Measurements from ENCODE around the gene DENND4A.

DENND4A gene

DNA sequence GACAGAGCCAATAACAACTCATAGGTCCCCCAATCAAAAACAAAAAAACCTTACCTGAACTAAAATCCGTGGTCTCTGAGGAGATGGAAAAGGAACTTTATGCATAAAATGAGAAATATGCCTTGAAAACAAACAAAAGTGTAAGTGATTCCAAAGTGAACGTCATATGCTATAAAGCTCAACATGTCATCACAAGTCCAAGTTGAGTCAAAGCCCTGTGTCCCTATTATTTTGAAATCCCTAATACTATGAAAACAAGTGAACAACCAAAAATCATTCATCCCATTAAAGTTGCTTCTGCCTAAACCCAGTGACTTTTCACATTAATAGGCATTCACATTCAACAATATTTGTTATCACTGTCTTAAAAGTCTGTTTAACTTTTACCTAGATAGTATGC lies 59.4 kb downstream of the DENND4A start (continued):
- TF ChIP-seq, protein P1, sequence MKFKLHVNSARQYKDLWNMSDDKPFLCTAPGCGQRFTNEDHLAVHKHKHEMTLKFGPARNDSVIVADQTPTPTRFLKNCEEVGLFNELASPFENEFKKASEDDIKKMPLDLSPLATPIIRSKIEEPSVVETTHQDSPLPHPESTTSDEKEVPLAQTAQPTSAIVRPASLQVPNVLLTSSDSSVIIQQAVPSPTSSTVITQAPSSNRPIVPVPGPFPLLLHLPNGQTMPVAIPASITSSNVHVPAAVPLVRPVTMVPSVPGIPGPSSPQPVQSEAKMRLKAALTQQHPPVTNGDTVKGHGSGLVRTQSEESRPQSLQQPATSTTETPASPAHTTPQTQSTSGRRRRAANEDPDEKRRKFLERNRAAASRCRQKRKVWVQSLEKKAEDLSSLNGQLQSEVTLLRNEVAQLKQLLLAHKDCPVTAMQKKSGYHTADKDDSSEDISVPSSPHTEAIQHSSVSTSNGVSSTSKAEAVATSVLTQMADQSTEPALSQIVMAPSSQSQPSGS (tag by site-specific recombination; IDR thresholded peaks at IDR 0.05; ENCODE audit: low read depth) = no peak
- TF ChIP-seq ZNF501 (tag by site-specific recombination; IDR thresholded peaks at IDR 0.05) (no peak), ZNF157 (tag by site-specific recombination; IDR thresholded peaks at IDR 0.05) (no peak), ZNF146 (tag by site-specific recombination; IDR thresholded peaks at IDR 0.05) (no peak), GLIS2 (tag by site-specific recombination; IDR thresholded peaks at IDR 0.05) (no peak), WT1 (tag by site-specific recombination; IDR thresholded peaks at IDR 0.05) (0 out of 2 replicates have a peak, but pooled peaks have one; percentile 6), ZNF433 (tag by site-specific recombination; IDR thresholded peaks at IDR 0.05; ENCODE audit: low read depth) (no peak), ZNF324 (tag by site-specific recombination; IDR thresholded peaks at IDR 0.05) (no peak), ZFP41 (tag by site-specific recombination; IDR thresholded peaks at IDR 0.05; ENCODE audit: borderline replicate concordance) (no peak), ZNF140 (tag by site-specific recombination; IDR thresholded peaks at IDR 0.05) (no peak), KLF16 (tag by site-specific recombination; IDR thresholded peaks at IDR 0.05) (no peak), ZFP69B (tag by site-specific recombination; IDR thresholded peaks at IDR 0.05) (no peak; the same call in 1 of the 2 replicates), OSR2 (tag by site-specific recombination; IDR thresholded peaks at IDR 0.05) (no peak), ZNF555 (tag by site-specific recombination; conservative IDR thresholded peaks at IDR 0.05) (no peak), ZNF560 (tag by site-specific recombination; IDR thresholded peaks at IDR 0.05; ENCODE audit: borderline replicate concordance) (no peak), ZNF112 (tag by site-specific recombination; IDR thresholded peaks at IDR 0.05) (no peak), ZNF19 (tag by site-specific recombination; IDR thresholded peaks at IDR 0.05; ENCODE audit: low read depth) (no peak), ZNF184 (tag by site-specific recombination; IDR thresholded peaks at IDR 0.05) (no peak), HOXC10 (CRISPR knock-in tag; IDR thresholded peaks at IDR 0.05) (no peak)
- TF ChIP-seq, protein P2, sequence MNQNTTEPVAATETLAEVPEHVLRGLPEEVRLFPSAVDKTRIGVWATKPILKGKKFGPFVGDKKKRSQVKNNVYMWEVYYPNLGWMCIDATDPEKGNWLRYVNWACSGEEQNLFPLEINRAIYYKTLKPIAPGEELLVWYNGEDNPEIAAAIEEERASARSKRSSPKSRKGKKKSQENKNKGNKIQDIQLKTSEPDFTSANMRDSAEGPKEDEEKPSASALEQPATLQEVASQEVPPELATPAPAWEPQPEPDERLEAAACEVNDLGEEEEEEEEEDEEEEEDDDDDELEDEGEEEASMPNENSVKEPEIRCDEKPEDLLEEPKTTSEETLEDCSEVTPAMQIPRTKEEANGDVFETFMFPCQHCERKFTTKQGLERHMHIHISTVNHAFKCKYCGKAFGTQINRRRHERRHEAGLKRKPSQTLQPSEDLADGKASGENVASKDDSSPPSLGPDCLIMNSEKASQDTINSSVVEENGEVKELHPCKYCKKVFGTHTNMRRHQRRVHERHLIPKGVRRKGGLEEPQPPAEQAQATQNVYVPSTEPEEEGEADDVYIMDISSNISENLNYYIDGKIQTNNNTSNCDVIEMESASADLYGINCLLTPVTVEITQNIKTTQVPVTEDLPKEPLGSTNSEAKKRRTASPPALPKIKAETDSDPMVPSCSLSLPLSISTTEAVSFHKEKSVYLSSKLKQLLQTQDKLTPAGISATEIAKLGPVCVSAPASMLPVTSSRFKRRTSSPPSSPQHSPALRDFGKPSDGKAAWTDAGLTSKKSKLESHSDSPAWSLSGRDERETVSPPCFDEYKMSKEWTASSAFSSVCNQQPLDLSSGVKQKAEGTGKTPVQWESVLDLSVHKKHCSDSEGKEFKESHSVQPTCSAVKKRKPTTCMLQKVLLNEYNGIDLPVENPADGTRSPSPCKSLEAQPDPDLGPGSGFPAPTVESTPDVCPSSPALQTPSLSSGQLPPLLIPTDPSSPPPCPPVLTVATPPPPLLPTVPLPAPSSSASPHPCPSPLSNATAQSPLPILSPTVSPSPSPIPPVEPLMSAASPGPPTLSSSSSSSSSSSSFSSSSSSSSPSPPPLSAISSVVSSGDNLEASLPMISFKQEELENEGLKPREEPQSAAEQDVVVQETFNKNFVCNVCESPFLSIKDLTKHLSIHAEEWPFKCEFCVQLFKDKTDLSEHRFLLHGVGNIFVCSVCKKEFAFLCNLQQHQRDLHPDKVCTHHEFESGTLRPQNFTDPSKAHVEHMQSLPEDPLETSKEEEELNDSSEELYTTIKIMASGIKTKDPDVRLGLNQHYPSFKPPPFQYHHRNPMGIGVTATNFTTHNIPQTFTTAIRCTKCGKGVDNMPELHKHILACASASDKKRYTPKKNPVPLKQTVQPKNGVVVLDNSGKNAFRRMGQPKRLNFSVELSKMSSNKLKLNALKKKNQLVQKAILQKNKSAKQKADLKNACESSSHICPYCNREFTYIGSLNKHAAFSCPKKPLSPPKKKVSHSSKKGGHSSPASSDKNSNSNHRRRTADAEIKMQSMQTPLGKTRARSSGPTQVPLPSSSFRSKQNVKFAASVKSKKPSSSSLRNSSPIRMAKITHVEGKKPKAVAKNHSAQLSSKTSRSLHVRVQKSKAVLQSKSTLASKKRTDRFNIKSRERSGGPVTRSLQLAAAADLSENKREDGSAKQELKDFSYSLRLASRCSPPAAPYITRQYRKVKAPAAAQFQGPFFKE (tag by site-specific recombination; IDR thresholded peaks at IDR 0.05; ENCODE audit: borderline replicate concordance) = no peak
- TF ChIP-seq, protein P3, sequence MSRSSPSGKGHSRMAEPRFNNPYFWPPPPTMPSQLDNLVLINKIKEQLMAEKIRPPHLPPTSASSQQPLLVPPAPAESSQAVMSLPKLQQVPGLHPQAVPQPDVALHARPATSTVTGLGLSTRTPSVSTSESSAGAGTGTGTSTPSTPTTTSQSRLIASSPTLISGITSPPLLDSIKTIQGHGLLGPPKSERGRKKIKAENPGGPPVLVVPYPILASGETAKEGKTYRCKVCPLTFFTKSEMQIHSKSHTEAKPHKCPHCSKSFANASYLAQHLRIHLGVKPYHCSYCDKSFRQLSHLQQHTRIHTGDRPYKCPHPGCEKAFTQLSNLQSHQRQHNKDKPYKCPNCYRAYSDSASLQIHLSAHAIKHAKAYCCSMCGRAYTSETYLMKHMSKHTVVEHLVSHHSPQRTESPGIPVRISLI (tag by site-specific recombination; IDR thresholded peaks at IDR 0.05) = peak; percentile 15; the same call in 1 of the 2 replicates
- TF ChIP-seq, protein P4, sequence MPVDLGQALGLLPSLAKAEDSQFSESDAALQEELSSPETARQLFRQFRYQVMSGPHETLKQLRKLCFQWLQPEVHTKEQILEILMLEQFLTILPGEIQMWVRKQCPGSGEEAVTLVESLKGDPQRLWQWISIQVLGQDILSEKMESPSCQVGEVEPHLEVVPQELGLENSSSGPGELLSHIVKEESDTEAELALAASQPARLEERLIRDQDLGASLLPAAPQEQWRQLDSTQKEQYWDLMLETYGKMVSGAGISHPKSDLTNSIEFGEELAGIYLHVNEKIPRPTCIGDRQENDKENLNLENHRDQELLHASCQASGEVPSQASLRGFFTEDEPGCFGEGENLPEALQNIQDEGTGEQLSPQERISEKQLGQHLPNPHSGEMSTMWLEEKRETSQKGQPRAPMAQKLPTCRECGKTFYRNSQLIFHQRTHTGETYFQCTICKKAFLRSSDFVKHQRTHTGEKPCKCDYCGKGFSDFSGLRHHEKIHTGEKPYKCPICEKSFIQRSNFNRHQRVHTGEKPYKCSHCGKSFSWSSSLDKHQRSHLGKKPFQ (tag by site-specific recombination; IDR thresholded peaks at IDR 0.05) = no peak
- TF ChIP-seq, protein P5, sequence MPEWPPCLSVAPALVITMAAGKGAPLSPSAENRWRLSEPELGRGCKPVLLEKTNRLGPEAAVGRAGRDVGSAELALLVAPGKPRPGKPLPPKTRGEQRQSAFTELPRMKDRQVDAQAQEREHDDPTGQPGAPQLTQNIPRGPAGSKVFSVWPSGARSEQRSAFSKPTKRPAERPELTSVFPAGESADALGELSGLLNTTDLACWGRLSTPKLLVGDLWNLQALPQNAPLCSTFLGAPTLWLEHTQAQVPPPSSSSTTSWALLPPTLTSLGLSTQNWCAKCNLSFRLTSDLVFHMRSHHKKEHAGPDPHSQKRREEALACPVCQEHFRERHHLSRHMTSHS (tag by site-specific recombination; IDR thresholded peaks at IDR 0.05) = no peak
- TF ChIP-seq, protein P6, sequence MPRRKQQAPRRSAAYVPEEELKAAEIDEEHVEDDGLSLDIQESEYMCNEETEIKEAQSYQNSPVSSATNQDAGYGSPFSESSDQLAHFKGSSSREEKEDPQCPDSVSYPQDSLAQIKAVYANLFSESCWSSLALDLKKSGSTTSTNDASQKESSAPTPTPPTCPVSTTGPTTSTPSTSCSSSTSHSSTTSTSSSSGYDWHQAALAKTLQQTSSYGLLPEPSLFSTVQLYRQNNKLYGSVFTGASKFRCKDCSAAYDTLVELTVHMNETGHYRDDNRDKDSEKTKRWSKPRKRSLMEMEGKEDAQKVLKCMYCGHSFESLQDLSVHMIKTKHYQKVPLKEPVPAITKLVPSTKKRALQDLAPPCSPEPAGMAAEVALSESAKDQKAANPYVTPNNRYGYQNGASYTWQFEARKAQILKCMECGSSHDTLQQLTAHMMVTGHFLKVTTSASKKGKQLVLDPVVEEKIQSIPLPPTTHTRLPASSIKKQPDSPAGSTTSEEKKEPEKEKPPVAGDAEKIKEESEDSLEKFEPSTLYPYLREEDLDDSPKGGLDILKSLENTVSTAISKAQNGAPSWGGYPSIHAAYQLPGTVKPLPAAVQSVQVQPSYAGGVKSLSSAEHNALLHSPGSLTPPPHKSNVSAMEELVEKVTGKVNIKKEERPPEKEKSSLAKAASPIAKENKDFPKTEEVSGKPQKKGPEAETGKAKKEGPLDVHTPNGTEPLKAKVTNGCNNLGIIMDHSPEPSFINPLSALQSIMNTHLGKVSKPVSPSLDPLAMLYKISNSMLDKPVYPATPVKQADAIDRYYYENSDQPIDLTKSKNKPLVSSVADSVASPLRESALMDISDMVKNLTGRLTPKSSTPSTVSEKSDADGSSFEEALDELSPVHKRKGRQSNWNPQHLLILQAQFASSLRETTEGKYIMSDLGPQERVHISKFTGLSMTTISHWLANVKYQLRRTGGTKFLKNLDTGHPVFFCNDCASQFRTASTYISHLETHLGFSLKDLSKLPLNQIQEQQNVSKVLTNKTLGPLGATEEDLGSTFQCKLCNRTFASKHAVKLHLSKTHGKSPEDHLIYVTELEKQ (tag by site-specific recombination; IDR thresholded peaks at IDR 0.05; ENCODE audit: borderline replicate concordance) = no peak
- TF ChIP-seq, protein P7, sequence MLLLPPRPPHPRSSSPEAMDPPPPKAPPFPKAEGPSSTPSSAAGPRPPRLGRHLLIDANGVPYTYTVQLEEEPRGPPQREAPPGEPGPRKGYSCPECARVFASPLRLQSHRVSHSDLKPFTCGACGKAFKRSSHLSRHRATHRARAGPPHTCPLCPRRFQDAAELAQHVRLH (tag by site-specific recombination; IDR thresholded peaks at IDR 0.05) = no peak

All from HEK293 (cell line).